Superior temporal gyrus (tissue), 1 donor: ENCODE results near the gene LAPTM4A.
"Not testable (repeated sequence)": the region's sequence is repeated elsewhere in the genome, so short reads cannot be mapped to it uniquely, and the experiment has no call there.

ENCODE experiments used
- DNase-seq: peaks from one replicate; pipeline ENCODE4 v3.0.0-alpha.2; 2016; ENCODE audit errors: extremely low spot score

Gene LAPTM4A

DNA sequence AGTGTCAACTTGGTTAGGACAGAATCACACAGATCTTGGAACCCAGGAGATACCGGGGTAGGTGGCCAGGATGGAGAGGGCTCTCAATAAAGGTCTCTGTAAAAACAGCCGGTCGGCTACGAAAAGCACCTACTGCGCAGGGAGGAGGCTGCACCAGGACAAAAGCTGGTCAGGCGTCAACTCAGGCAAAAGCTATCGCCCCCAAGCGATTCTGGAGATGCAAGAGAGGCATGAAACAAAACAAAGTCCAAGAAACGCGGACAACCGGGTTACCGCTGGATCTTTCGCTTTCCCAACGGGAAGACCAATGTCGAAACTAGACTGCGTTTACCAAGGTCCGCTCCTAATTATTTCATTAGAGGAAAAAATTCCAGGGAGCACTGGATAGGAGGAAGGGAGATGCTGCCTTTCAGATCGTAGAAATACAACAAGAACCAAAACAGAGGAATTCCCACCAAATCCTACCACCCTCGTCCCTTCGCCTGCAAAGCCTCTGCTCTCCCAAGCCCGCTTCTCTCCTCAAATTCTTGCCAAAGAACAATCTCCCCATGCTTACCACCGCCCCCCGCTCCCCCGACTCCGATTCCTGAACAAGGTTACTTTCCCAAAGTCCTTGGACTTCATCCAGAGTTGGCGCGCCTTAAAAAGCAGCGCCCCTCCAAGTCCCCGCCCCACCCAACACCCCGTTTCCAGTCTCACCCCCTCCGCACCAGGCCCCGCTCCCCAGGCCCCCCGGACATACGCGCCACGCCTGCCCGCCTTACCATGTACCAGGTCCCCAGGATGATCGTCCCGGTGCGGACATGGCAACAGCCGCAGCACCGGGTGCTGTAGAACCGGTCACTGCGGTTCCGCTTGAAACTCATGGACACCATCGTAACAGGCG lies 539 bp downstream of the LAPTM4A start:
- DNase-seq: peak; percentile 75

- DNase-seq: no peak
Measured at GRCh38 chr2:20050104-20050645, 1.3 kb downstream of the LAPTM4A start.

DNA sequence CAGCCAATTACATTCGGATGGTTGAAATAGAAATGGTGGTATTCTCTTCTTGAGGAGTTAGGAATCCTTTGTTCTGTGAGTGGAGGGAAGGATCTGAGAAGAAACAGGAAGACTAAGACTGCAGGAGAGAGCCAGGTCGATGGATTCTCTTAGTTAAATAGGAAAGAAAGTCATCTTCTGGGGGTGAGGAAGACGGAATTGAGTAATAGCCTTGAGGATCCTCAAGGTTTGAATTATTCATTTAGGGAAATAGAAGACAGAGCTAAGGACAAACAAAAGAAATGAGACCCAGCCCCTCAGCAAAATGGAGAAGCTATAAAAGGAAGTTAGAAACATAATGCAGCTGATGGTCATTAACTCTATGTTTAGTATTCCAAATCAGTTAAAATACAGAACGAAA lies 1.8 kb downstream of the LAPTM4A start:
- peak; percentile 30 for DNase-seq

- no peak for DNase-seq
Measured at GRCh38 chr2:20048488-20049448, 2.7 kb downstream of the LAPTM4A start.

DNA sequence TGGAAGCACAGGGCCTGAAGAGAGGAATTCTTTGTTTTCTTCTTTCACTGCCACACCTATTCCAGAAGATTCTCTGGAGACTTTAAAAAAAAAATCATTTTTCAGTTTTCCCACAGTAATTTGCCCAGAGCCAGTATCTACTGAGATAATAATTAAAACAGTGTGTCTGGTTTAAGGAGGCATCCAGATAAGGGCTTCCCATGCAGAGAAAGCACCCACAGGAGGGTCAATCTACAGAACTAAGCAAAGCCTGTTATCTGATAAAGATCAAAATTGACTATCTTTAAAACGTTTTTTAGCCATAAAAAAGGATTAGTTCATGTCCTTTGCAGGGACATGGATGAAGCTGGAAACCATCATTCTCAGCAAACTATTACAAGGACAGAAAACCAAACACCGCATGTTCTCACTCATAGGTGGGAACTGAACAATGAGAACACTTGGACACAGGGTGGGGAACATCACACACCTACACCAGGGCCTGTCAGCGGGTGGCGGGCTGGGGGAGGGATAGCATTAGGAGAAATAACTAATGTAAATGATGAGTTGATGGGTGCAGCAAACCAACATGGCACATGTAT lies 5.6 kb downstream of the LAPTM4A start:
- not testable (repeated sequence) for DNase-seq

DNA sequence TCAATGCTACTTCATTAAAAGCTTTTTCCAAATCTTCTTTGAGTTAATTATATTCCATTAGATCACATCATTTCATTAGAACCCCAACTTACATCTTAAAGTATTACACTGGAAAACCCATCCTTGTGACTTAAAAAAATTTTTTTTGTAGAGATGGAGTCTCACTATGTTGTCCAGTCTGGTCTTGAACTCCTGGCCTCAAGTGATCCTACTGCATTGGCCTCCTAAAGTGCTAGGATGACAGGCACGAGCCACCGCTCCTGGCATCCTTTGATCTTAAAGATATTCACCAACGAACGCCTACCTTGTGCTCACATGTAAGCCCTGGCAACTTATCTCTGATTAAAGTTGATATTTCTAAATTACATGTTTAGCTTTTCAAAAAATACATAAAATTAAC lies 6.7 kb downstream of the LAPTM4A start:
- no peak for DNase-seq

DNA sequence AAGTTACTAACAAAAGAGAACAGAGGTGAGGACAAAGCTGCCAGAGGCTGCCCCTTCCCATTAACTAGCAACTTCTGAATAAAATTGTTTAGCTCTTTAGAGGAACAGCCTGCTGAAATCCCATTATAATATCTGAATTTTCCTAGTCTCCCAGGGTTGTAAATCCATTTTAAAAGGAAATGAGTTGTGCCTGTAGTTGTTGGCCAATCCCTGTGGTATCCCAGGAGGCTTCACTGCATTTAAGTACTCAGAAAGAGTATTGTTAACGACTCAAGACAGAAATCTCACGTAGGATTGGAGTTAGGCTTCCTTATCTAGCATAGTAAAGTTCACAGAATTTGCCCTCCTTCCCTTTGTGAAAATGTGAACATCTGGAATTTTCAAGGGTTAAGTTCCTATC lies 8.9 kb downstream of the LAPTM4A start:
- DNase-seq: no peak

DNA sequence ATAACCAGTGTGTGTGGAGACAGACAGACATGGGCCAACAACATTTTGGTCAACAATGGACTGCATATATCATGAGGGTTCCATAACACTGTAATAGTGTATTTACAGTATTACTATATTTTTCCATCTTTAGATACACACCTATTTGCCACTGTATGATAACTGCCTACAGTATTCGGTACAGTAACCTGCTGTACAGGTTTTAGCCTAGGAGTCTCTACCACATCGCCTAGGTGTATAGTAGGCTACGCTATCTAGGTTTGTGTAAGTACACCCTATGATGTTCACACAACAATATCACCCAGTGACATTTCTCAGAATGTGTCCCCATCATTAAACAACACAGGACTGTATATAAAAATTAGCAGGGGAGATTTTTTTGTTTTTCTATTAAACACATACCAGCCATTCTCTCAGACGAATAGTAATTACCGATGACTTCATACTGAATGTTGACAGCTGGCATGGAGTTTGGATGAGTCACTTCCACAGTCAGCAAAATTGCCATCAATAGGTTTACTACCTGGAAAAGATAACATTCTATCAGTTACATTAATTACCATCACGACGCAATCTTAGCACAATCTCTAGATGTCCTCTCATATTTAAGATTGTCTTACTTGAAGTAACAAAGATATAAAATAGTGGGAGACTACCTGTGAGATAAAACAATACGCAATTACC lies 10.8 kb downstream of the LAPTM4A start:
- DNase-seq: no peak

DNA sequence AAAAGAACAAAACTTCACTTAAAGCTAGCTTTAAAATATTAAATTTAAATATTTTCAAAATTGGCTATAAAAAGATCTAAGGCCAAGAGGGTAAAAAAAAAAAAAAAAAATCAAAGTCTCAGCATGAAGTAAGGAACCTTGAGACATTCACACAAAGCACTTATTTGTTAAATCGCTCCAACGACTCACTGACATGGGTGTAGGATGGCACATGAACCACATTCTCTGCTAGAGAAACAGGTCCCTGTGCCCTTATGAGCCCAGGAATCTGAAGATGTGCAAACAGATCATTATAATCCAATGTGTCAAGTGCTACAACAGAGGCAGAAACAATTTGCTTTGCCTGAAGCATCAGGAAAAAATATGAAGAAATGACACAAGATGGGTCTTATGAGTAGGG lies 13.8 kb downstream of the LAPTM4A start:
- DNase-seq: no peak

- no peak for DNase-seq
Measured at GRCh38 chr2:20035955-20036666, 15.3 kb downstream of the LAPTM4A start.

- DNase-seq: no peak
Measured at GRCh38 chr2:20034821-20035220, 16.6 kb downstream of the LAPTM4A start.

GRCh38 chr2:20034218-20034617 lies 17.2 kb downstream of the LAPTM4A start:
- DNase-seq: no peak

DNA sequence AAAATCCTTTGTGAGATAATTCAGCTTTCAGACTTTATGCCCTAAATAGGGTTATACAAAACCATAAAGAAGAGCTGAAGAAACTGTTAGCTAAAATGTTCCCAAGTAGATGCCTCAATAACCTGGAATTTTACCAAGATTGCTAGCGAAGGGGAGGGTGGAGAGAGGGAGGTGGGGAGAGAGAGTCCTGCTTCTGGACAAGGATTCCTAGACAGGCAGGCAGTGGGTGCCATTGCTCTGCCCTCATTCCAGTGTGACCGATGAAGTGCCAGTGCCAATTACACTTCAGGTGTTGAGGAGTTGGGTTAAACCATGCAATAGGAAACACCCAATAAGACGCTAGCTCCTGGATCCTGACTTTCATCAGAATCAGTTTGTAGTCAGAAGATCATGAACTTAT lies 18.1 kb downstream of the LAPTM4A start:
- no peak for DNase-seq

DNA sequence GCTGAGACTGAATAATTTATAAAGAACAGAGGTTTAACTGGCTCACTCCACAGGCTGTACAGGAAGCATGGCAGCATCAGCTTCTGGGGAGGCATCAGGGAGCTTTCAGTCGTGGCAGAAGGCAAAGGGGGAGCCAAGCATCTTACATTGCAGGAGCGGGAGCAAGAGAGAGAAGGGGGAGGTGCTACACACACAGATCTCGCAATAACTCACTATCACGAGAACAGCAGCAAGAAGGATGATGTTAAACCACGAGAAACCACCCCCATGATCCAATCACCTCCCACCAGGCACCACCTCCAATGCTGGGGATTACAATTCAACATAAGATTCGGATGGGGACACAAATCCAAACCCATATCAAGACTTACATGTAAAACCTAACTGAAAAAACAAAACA lies 21.2 kb downstream of the LAPTM4A start:
- DNase-seq: no peak

- no peak for DNase-seq
Measured at GRCh38 chr2:20027705-20028434, 23.6 kb downstream of the LAPTM4A start.

DNA sequence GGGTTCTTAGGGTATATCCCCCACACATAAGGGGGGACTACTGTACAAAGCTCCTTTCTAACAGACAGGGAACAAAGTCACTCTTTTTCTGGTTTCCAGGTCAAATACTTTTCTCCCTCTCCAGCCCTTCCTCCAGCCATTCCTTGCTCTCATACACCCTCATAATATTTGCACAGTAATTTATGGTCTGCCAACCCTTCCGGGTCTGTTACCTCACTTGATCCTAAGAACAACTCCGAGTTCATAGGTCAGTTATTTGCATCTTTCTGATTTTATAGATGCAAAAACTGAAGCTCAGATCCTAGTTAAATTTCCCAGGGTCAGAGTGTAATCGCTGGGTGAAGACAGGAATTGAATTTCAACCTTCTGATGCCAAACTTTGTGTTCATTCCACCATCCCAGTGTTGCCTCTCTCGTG lies 24.2 kb downstream of the LAPTM4A start:
- no peak for DNase-seq

GRCh38 chr2:20025065-20025786 lies 26.2 kb downstream of the LAPTM4A start:
- DNase-seq: no peak

- no peak for DNase-seq
Measured at GRCh38 chr2:20023688-20024087, 27.7 kb downstream of the LAPTM4A start.

GRCh38 chr2:20021405-20022009 lies 29.9 kb downstream of the LAPTM4A start:
- no peak for DNase-seq
